HepG2 (cell line): Measurements from ENCODE around the gene YPEL3. TPM values are rescaled to one million over a fixed set of nuclear protein-coding genes. Genes with fewer than 3 reads are reported as not detected.
A peak's percentile ranks its signal among the peaks of the same experiment; 100 is the strongest.

Experiments
- GABPA ChIP-seq, 2 experiments: IDR thresholded peaks; 2 replicates each; pipeline ENCODE4 v1.6.1; 2011 to 2016; ENCODE audit warnings: low read depth in 2 of 2, low read length in 1 of 2, missing biosample characterization in 1 of 2, missing genetic modification characterization in 1 of 2
- GLI4 ChIP-seq: sonication (generic); formaldehyde crosslinking; IDR thresholded peaks from 2 replicates; pipeline ENCODE4 v1.5.1; 2020; ENCODE audit warnings: missing genetic modification reagents, mild to moderate bottlenecking, moderate library complexity, borderline replicate concordance
- HNRNPK ChIP-seq: fragments of 200-400 bp; formaldehyde crosslinking; IDR thresholded peaks from 2 replicates; pipeline ENCODE4 v1.6.1; 2018; ENCODE audit warnings: low read length, low read depth, moderate library complexity, mild to moderate bottlenecking; ENCODE audit not compliant: poor library complexity, severe bottlenecking
- MED1 ChIP-seq: sonication (generic); formaldehyde crosslinking; IDR thresholded peaks from 2 replicates; pipeline ENCODE4 v1.4.0; 2020; ENCODE audit warnings: missing genetic modification reagents
- NCOA1 ChIP-seq: sonication (generic); formaldehyde crosslinking; IDR thresholded peaks from 2 replicates; pipeline ENCODE4 v1.9.0; 2021; ENCODE audit warnings: missing genetic modification reagents
- PATZ1 ChIP-seq: sonication (generic); formaldehyde crosslinking; IDR thresholded peaks from 2 replicates; pipeline ENCODE4 v1.4.0; 2020; ENCODE audit warnings: missing genetic modification reagents
- SSRP1 ChIP-seq: IDR thresholded peaks from 2 replicates; pipeline ENCODE4 v1.6.1; 2016; ENCODE audit warnings: control low read depth
- THAP8 ChIP-seq: sonication (generic); formaldehyde crosslinking; IDR thresholded peaks from 2 replicates; pipeline ENCODE4 v1.5.1; 2020; ENCODE audit warnings: missing genetic modification reagents, mild to moderate bottlenecking, borderline replicate concordance
- ZC3H4 ChIP-seq: sonication (generic); formaldehyde crosslinking; IDR thresholded peaks from 2 replicates; pipeline ENCODE4 v1.4.0; 2020; ENCODE audit warnings: missing genetic modification reagents, borderline replicate concordance
- ZKSCAN5 ChIP-seq: sonication (generic); formaldehyde crosslinking; IDR thresholded peaks from 2 replicates; pipeline ENCODE4 v1.5.1; 2020; ENCODE audit warnings: mild to moderate bottlenecking, missing genetic modification reagents
- ZNF660 ChIP-seq: sonication (generic); formaldehyde crosslinking; IDR thresholded peaks from 2 replicates; pipeline ENCODE4 v1.5.1; 2020; ENCODE audit warnings: mild to moderate bottlenecking, low read depth, missing genetic modification reagents, borderline replicate concordance
- ZNF782 ChIP-seq: sonication (generic); formaldehyde crosslinking; IDR thresholded peaks from 2 replicates; pipeline ENCODE4 v1.4.0; 2020; ENCODE audit warnings: missing genetic modification reagents, mild to moderate bottlenecking, borderline replicate concordance
- polyA plus RNA-seq, 8 experiments: library from polyadenylated mRNA; depleted of rRNA in 3 of 8; stranded (reverse) in 7 of 8; unstranded in 1 of 8; fragments of >200 nt; fragmentation: Illumina TruSeq in 4 of 8; extraction: Trizol in 4 of 8; gene quantifications; 2 replicates each; pipeline versions ENCODE4 v1.2.1 to v1.2.3, GENCODE V29; 2011 to 2016; ENCODE audit warnings: low read depth in 4 of 8, missing spikeins in 1 of 8, mixed read lengths in 1 of 8; ENCODE audit not compliant: insufficient read depth in 1 of 8
- total RNA-seq, 5 experiments: library from RNA; depleted of rRNA; stranded (reverse); fragments of >200 nt; fragmentation: Illumina TruSeq; extraction: Trizol; gene quantifications; 2 replicates each; pipeline ENCODE4 v1.2.3, GENCODE V29; 2016; ENCODE audit warnings: low read depth in 1 of 5
- TF ChIP-seq, protein P1 (sequence below): sonication (generic); formaldehyde crosslinking; IDR thresholded peaks from 2 replicates; pipeline ENCODE4 v1.5.1; 2020; ENCODE audit warnings: mild to moderate bottlenecking, missing genetic modification reagents, borderline replicate concordance
- TF ChIP-seq, protein P2 (sequence below): sonication (generic); formaldehyde crosslinking; IDR thresholded peaks from 2 replicates; pipeline ENCODE4 v1.4.0; 2020; ENCODE audit warnings: missing genetic modification reagents, borderline replicate concordance
- TF ChIP-seq, protein P3 (sequence below): sonication (generic); formaldehyde crosslinking; conservative IDR thresholded peaks from 2 replicates; pipeline ENCODE4 v1.8.0; 2022; ENCODE audit warnings: missing genetic modification reagents
- TF ChIP-seq, protein P4 (sequence below): IDR thresholded peaks from 2 replicates; pipeline ENCODE4 v1.6.1; 2016; ENCODE audit warnings: low read depth, control low read depth

Gene YPEL3
- total and polyA plus RNA-seq, 2 of the 13 experiments (the other 11 are each of a cell fraction or from before 2014, with no cell fraction given), result 5.4 to 47.0 TPM

GRCh38 chr16:30112197-30113030 lies 16.4 kb upstream of the YPEL3 start (continued):
- peak; percentile 50 for TF ChIP-seq PATZ1
- no peak for TF ChIP-seq ZNF660
- TF ChIP-seq, protein P1, sequence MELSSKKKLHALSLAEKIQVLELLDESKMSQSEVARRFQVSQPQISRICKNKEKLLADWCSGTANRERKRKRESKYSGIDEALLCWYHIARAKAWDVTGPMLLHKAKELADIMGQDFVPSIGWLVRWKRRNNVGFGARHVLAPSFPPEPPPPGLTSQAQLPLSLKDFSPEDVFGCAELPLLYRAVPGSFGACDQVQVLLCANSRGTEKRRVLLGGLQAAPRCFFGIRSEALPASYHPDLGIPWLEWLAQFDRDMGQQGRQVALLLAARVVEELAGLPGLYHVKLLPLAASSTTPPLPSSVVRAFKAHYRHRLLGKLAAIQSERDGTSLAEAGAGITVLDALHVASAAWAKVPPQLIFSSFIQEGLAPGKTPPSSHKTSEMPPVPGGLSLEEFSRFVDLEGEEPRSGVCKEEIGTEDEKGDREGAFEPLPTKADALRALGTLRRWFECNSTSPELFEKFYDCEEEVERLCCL, result no peak
- TF ChIP-seq, protein P2, sequence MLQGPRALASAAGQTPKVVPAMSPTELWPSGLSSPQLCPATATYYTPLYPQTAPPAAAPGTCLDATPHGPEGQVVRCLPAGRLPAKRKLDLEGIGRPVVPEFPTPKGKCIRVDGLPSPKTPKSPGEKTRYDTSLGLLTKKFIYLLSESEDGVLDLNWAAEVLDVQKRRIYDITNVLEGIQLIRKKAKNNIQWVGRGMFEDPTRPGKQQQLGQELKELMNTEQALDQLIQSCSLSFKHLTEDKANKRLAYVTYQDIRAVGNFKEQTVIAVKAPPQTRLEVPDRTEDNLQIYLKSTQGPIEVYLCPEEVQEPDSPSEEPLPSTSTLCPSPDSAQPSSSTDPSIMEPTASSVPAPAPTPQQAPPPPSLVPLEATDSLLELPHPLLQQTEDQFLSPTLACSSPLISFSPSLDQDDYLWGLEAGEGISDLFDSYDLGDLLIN, result peak; percentile 23; the same call in 1 of the 2 replicates
- TF ChIP-seq THAP8 (CRISPR knock-in tag), result 0 out of 2 replicates have a peak, but pooled peaks have one; percentile 52
- TF ChIP-seq ZNF782 (CRISPR knock-in tag), result peak; percentile 81; the same call in 1 of the 2 replicates
- peak; percentile 74; the same call in 1 of the 2 replicates for TF ChIP-seq SSRP1
- TF ChIP-seq MED1 (CRISPR knock-in tag), result peak; percentile 71
- TF ChIP-seq ZKSCAN5, result peak; percentile 46; the same call in 1 of the 2 replicates
- peak; percentile 91 for TF ChIP-seq GLI4 (CRISPR knock-in tag)
- TF ChIP-seq HNRNPK, result peak; percentile 81
- TF ChIP-seq GABPA (IDR thresholded peaks at IDR 0.05; ENCODE audit: low read depth, low read length), result no peak
- peak; percentile 52 for TF ChIP-seq GABPA (CRISPR knock-in tag; IDR thresholded peaks at IDR 0.05; ENCODE audit: low read depth)
- 0 out of 2 replicates have a peak, but pooled peaks have one; percentile 53 for TF ChIP-seq ZC3H4 (CRISPR knock-in tag)
- TF ChIP-seq NCOA1, result no peak
- TF ChIP-seq, protein P3, sequence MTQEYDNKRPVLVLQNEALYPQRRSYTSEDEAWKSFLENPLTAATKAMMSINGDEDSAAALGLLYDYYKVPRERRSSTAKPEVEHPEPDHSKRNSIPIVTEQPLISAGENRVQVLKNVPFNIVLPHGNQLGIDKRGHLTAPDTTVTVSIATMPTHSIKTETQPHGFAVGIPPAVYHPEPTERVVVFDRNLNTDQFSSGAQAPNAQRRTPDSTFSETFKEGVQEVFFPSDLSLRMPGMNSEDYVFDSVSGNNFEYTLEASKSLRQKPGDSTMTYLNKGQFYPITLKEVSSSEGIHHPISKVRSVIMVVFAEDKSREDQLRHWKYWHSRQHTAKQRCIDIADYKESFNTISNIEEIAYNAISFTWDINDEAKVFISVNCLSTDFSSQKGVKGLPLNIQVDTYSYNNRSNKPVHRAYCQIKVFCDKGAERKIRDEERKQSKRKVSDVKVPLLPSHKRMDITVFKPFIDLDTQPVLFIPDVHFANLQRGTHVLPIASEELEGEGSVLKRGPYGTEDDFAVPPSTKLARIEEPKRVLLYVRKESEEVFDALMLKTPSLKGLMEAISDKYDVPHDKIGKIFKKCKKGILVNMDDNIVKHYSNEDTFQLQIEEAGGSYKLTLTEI (CRISPR knock-in tag), result no peak
- TF ChIP-seq, protein P4, sequence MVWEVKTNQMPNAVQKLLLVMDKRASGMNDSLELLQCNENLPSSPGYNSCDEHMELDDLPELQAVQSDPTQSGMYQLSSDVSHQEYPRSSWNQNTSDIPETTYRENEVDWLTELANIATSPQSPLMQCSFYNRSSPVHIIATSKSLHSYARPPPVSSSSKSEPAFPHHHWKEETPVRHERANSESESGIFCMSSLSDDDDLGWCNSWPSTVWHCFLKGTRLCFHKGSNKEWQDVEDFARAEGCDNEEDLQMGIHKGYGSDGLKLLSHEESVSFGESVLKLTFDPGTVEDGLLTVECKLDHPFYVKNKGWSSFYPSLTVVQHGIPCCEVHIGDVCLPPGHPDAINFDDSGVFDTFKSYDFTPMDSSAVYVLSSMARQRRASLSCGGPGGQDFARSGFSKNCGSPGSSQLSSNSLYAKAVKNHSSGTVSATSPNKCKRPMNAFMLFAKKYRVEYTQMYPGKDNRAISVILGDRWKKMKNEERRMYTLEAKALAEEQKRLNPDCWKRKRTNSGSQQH, result 0 out of 2 replicates have a peak, but pooled peaks have one; percentile 22
